HG03342 (cell line): Measurements from ENCODE around the gene GLT8D2.
A peak's percentile ranks its signal among the peaks of the same experiment; 100 is the strongest.

Experiments used
- ATAC-seq: cut with Tn5 transposase; IDR thresholded peaks from one replicate; pipeline ENCODE4 v1.9.1; 2021; ENCODE audit warnings: mild to moderate bottlenecking, moderate library complexity; ENCODE audit not compliant: unreplicated experiment

GLT8D2 gene, protein sequence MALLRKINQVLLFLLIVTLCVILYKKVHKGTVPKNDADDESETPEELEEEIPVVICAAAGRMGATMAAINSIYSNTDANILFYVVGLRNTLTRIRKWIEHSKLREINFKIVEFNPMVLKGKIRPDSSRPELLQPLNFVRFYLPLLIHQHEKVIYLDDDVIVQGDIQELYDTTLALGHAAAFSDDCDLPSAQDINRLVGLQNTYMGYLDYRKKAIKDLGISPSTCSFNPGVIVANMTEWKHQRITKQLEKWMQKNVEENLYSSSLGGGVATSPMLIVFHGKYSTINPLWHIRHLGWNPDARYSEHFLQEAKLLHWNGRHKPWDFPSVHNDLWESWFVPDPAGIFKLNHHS

DNA sequence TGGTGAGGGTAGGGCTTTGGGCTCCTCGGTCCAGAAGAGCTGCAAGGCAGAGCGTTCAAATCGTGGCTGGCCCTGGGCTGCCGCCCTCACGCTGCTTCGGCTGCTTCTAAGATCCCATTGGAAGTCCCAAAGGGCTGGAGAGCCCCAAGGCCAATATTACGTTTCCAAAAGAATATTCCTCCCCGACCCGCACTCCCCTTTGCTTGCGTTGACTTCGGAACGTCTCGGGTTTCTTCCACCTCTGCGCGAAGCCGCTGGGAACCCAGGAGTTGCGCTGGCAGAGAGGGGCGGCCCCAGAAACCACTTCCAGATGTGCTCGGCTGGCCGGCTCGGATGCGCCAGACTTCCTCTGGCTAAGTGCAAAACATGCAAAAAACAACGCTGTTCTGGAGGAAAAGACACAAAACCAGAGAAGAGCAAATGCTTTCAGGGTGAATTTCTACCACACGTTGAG, at the start of gene GLT8D2:
Gene GLT8D2, minus strand, starts transcription at position 285 of the 454 bp plus-strand sequence. CDS start 30,539 bp downstream, outside the sequence.
- no peak for ATAC-seq

DNA sequence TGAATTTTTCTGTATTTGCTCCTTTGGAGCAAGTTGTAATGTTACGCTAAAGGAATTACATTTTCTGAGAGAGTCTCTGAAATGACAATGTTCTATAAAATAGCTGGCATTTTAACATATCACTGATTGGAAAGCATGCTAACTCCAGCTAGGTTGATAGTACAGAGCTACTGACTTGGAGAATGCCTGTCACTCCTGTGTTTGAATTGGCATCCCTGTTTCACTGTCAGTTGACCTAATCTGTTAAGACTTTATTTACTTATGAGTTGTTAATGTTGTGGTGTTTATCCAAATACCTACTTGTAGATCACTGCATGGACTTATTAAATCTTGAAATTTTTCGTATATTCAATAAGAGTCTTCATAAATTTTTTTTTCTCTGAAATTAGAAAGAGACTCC, 48.0 kb upstream of the GLT8D2 start:
- ATAC-seq, result no peak

DNA sequence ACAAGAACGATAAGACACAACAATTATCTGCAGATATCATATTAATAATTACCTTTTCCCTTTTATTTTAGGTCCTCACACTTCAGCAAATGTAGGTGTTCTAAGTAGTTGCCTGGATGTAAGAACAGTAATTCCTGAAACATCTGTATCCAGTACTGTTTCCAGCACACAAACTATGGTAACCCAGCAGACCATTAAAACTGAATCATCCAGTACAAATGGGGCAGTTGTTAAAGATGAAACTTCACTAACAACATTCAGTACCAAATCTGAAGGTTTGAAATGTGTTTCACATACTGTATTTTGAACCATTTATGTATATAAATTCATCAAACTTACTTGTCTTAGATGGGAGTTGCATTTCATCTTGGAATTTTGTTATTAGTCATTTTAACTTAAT, 45.3 kb upstream of the GLT8D2 start:
- ATAC-seq, result no peak

DNA sequence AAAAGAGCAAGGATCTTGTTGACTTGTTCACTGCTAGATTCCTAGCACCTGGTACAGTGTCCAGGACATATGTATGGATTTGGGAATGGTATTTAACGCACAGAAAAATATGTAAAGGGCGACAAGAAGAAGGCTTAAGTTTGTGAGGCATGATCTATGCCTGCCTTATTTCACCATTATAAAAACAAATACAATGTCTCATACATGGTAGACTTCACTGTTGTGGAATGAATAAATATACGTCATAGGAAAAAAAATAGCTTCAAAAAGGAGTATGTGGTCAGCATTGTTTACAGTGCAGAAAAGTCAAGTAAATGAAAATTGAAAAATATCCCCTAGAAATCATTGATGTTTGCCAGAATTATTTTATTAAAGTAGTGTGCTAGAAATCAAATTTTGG, 44.3 kb upstream of the GLT8D2 start:
- ATAC-seq, result no peak

DNA sequence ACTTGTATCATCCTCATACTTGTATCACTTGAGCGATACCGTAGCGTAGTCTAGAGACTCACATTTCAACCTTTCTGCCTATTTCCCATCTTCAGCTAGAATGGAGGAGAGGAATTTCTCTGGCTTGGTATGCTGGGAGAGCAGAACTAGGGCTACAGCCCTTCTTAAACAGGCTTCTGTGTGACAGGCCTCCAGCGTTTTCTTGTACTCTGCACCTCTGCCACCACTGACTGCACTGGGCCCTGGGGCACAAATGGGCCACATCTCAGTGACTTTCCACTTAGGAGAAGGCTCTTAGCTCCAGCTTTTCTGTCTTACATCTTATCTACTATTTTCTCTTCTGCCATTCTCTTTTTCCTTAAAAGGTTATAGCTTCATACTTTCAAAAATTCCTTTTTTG, 41.1 kb upstream of the GLT8D2 start:
- ATAC-seq, result no peak

DNA sequence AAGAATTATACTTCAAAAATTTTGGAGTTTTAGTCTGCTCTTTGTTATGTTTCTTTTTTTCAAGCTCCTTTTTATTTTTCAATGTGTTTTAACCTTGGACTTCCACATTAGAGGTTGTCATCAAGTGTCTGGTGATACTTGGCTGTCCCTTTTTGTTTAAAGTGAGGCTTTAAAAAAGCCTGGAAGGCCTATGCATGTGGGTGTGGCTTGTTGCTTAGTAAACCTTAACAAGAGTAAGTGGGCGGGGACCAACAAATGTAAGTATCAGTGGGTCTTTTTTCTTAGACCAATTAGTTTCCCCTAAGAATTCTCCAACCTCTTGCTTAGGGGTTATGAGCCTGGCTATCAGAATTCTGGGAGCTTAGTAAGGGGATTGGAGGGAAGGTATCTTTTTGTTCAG, 40.7 kb upstream of the GLT8D2 start:
- no peak for ATAC-seq

DNA sequence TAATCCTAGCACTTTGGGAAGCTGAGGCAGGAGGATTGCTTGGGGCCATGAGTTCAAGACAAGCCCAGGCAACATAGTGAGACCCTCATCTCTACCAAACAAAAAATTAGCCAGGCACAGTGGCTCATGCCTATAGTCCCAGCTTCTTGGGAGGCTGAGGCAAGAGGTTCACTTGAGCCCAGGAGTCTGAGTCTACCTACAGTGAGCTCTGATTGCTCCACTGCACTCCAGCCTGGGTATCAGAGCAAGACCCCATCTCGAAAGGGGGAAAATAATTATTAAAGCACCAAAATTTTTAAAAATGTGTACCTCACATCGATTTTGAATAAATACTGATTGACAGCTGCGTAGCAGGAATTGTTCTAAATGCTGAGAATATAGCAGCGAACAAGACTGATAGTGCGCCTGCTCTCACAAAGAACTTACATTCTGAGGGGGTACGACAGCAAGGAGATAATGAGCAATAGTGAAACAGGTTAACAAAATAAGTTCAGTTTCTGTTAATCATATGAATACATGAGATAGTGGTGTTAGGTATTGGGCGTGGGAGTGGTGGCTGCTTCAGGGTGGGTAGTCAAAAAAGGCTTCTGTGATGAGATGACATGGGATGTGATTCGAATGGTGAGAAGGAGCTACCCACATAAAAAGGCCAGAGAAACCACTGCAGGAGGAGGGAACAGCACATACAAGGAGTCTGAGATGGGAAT, 33.9 kb upstream of the GLT8D2 start:
- ATAC-seq, result peak; percentile 82

DNA sequence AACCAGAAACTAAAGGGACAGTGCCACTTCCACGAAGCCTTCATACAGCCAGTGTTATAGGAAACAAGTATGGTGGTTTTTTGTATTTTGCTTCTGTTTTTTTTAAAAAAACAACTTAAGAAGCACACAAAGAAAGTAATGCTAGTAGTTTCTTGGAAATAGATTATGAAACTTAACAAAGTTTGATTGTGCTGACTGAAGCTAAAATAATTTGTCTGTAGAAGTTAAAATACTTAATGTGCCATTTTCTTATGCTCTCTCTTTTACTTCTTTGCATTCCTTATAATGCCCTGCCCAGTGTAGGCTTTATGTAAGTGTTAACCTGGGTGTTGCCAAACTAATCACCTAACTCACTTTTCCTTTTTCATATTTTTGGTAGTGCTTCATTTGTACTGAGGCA, 30.8 kb upstream of the GLT8D2 start:
- ATAC-seq, result no peak

DNA sequence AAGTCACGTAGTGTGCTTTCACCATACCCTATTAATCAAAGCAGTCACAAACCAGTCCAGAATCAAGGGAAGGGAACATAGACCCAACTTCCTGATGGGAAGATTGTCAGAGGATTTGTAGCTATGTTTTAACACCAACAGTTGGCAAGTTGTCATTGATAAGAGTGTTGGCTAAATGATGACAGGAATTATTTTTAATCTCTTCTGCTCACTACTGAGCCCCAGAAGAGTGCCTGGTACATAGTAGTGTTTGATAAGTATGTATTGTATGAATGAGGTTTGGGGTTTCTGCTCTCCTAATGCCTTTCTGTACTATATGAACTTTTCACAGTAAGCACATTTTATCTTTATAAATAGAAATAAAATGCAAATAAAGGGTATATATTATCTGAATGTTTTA, 29.0 kb upstream of the GLT8D2 start:
- ATAC-seq, result no peak

DNA sequence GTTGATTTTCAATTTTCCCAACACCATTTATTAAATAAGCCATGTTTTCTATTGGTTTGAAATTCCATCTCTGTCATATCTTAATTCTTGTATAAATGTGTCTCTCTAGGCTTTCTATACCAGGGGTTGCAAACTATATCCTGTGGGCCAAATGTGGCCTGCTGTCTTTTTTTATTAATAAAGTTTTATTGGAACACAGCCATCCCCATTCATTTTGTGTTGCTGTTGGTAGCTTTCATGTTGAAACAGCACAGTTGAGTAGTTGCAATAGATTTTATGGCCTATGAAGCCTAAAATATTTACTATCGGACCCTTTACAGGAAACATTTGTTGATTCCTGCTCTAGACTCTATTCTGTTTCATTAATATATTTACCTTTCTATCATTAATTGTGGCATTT, 23.7 kb upstream of the GLT8D2 start:
- ATAC-seq, result no peak

DNA sequence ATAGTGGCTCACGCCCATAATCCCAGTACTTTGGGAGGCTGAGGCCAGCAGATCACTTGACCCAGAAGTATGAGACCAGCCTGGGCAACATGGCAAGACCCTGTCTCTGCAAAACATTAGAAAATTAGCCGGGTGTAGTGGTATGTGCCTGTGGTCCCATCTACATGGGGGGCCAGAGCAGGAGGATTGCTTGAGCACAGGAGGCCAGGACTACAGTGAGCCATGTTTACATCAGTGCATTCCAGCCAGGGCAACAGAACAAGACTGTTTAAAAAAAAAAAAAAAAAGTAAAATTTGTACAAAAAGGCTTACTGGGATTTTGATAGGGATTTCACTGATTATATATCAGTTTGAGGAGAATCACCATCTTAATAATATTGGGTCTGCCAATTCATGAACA, 22.1 kb upstream of the GLT8D2 start:
- no peak for ATAC-seq

DNA sequence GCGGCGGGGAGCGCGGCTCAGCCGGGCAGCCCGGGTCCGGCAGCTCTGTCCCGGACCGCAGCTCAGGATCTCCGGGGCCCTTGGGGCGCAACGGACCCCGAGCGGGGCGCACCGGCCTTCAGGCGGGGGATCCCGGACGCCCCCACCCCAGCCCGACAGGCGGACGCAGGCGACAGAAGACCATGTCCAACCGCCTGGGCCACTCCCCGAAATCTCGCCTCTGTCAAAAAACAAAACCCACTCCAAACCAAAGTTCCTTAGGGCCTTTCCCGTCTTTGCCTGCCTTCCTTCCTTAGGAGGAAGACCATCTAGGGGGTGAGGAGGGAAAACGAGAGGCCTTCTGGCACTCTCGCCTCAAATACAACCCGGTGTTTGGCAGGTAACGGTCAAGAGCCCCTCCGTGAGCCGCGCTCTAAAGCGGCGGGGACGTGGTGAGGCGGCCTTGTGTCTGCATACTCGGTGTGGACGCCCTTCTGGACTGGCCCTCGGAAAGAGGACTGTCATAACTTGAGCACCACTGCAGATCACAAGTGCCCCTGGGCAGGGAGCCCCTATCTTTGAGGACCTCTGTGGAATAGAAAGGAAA, 14.9 kb upstream of the GLT8D2 start:
- ATAC-seq, result no peak

DNA sequence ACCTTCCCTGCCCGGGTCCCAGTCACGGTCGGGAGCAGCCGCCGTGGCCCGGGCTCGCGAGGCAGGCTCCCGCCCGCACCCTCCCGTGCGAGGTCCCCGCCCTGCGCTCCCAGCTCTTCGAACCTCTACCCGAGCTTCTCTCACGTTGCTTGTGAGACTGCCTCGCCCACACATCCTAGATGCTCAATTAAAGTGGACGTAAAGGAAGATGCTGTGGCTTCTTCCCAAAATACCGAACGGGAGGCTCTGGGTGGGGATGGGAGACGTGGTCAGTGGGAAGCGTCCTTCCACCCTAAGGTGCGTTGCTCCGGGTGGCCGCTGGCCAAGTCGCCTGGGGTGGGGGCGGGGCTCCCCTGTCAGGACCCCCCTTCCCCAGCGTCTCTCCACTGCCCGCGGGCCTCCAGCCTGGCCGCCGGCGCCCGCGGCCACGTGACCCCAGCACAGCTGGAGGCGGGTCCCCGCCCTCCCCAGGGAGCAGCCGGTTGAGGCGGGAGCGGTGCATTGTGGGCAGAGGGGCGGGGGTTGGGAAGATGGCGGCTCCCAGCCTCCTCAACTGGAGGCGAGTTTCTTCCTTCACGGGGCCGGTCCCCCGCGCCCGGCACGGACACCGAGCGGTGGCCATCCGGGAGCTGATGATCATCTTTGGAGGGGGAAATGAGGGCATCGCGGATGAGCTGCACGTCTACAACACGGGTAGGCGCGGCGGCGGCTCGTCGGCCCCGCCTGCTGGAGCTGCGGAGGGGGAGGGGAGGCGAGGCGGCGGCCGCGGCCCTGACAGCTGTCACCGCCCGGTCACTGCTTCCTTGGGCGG, 14.2 kb upstream of the GLT8D2 start, which contains the start of gene HCFC2:
Gene HCFC2, plus strand, starts transcription at position 501 of the 811 bp plus-strand sequence. Its CDS starts 30 bp downstream, at position 531.
- peak; percentile 89 for ATAC-seq

DNA sequence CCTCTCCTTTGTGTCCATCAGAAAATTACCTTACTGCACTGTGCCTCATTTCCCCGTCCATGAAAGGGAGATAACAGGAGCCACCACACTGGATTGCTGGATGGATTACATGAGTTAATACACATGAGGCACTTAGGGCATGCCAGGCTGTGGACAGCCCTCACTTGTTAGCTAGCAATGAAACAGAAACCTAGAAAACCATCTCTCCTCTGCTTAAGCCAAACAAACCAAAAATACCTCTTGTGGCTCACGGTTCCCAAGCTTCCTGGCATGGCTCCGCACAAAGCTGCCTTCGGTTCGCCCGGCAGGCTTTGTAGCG, 13.7 kb upstream of the GLT8D2 start:
- peak; percentile 33 for ATAC-seq

DNA sequence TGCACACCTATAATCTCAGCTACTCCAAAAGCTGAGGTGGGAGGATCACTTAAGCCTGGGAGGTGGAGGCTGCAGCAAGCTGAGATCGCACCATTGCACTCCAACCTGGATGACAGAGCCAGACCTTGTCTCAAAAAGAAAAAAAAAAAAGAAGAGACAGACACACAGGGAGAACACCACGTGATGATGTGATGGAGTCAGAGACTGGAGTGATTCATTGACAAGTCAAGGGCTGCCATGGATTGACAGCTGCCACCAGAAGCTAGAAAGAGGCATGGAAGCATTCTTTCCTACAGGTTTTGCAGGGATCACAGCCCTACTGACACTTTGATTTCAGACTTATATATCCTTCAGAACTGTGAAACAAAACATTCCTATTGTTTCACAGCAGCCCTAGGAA, 10.8 kb upstream of the GLT8D2 start:
- no peak for ATAC-seq

DNA sequence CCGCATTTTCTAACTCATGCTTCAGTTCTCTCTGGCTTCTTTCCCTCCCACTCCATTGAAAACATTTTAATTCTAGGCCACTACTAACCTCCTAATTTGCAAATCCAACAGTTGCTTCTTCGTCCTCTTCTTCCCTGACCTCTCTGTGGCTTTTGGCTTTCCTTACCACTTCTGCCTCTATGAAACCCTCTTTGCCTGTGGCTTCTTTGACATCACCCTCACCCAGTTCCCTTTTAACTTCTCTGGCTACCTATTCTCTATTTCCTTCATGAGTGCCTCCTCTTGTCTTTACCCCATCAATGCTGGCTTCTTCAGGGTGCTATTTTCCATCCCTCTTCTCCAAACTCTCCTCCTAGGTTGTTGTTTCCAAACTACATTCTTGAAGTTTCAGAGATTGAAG, 10.0 kb upstream of the GLT8D2 start:
- no peak for ATAC-seq

DNA sequence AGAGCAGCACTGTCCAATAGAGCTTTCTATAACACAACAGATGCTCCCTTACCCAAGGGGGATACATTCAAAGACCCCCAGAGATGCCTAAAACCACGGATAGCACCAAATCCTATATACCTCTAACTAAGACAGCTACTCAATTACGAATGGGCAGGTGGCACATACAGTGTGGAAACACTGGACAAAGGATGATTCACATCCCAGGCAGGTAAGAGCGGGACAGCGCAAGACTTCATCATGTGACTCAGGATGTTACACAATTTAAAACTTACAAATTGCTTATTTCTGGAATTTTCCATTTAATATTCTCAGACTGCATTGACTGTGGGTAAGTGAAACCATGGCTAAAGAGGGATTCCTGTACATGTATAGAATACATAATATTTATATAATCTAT, 8.8 kb upstream of the GLT8D2 start:
- no peak for ATAC-seq

DNA sequence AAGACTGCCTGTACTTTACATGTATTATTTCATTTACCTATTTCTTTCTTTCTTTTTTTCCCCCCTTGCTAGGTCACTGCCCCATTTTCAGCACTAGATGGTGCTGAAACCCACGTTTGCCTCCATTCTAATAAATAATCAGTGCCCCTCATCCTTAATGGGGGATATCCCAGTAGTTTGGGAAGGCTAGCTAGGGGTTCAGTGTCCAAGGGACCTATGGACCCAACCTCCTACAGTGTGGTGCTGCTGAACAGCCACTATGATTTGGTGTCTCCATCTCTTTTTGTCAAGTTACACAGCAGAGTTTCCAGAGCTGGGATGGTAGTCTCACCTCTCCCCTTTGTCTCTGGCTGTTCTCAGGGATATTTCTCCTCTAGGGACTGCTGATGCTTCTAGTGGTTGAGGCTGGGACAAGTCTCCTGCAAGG, 7.8 kb upstream of the GLT8D2 start:
- no peak for ATAC-seq

DNA sequence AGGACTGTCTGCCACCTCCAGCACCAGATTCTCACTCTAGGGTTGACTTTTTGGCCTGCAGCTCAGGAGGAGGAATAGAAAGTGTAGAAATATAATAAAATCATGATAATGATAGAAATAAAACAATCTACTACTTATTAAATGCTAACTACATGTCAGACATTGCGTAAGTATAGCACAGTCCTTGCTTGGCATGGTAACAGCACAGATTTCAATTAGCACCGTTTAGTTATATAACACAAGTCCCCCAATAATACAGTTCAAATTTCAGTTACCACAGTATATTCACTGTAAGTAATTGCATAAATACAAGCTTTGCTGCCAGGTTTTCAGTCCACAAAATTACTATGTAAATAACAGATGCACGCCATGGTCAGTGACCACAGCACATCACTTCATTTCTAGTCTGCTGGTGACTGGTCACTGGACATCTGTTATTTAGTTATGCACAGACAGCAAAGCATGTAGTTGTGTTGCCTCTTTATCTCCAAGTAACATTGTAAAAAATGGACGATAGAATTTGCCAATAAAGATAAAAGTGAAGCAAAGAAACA, 6.5 kb upstream of the GLT8D2 start:
- no peak for ATAC-seq

DNA sequence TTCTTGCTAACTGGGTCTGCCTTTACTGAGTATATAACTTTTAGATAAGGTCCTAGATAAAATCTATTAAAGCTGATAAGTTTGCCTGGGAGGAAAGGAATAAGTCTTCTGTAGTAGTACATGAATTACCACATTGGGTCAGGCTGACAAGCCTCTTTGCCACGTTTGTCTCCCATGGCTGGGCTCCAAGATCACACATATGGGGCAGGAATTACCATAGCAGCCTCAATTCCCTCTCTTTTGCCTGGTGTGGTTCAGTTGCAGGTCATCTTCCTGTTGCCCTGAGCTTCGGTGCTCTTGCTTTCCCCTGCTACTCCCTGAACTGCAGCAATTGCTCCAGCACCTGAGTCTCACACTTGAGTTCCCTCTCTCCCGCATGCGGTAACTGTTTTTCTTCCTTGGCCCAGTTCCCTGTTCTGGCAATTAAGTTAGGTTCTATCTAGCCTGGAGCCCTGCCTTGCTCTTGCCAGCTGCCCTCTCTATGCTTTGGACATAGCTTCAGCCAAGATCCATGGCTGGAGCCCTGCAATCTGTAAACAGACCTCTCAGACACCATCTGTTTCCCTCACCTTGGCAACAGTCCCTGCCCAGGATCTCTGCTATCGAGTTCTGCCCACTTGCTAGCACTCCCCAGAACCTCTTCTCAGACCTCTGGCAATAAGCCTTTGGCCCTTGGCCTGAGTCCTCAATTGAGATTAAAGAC, 5.8 kb upstream of the GLT8D2 start:
- ATAC-seq, result no peak
